Psoas muscle (tissue), 8 donors: Measurements from ENCODE around the gene SORL1. TPM values are rescaled to one million over a fixed set of nuclear protein-coding genes. Genes with fewer than 3 reads are reported as not detected.

ENCODE experiments used
- ATAC-seq, 4 donors: fragments of 200-7000 bp; cut with Tn5 transposase; one replicate each; pipeline ENCODE4 v1.9.1; 2020; ENCODE audit warnings: moderate library complexity in 3 of 4, mild to moderate bottlenecking in 2 of 4
- DNase-seq, 2 donors: peaks; one replicate each; pipeline ENCODE4 v3.0.0-alpha.2; 2020
- H3K27ac ChIP-seq: fragments of 200-600 bp; one replicate; pipeline ENCODE4 v1.8.0; 2022
- H3K27me3 ChIP-seq, 3 donors: fragments of 200-600 bp in 1 of 3; one replicate each; pipeline versions ENCODE4 v1.6.1 to v1.8.0; 2013 to 2022; ENCODE audit warnings: low read length in 2 of 3, mild to moderate bottlenecking in 2 of 3, moderate library complexity in 1 of 3; ENCODE audit not compliant: insufficient read depth in 3 of 3
- H3K36me3 ChIP-seq, 2 donors: fragments of 200-600 bp in 1 of 2; one replicate each; pipeline versions ENCODE4 v1.6.1 to v1.8.0; 2013 to 2022; ENCODE audit warnings: low read depth in 1 of 2, mild to moderate bottlenecking in 1 of 2, moderate library complexity in 1 of 2; ENCODE audit not compliant: insufficient read depth in 1 of 2
- H3K4me1 ChIP-seq: fragments of 200-600 bp; one replicate; pipeline ENCODE4 v1.8.0; 2022
- H3K4me3 ChIP-seq: fragments of 200-600 bp; one replicate; pipeline ENCODE4 v1.8.0; 2022; ENCODE audit warnings: mild to moderate bottlenecking
- H3K9me3 ChIP-seq: fragments of 200-600 bp; one replicate; pipeline ENCODE4 v1.8.0; 2022
- CTCF ChIP-seq: fragments of 200-600 bp; IDR thresholded peaks from one replicate; pipeline ENCODE4 v1.8.0; 2022; ENCODE audit warnings: antibody characterized with exemption
- WGBS, 3 donors: extraction: QIAGEN DNeasy Blood & Tissue Kit; methylation state at CpG; one replicate each; pipeline versions ENCODE4 v1.1.6 to v1.1.7; 2013; 5-methylcytosine and 5-hydroxymethylcytosine counted together
- intact Hi-C, 2 donors: fragments of 100-400 bp; cut with DNase I; formaldehyde crosslinking; loops; one replicate each; pipeline versions ENCODE4 v1.11.0 to v1.14.2; 2022
- polyA plus RNA-seq, 3 donors: library from polyadenylated mRNA; stranded (reverse); fragments of 200-250 nt; gene quantifications; one replicate each; pipeline ENCODE4 v1.2.3, GENCODE V29; 2013
- total RNA-seq, 4 donors: library from RNA; stranded (reverse); fragmentation: NEBNext Ultra II Directional in 2 of 4; extraction: Animal tissue kit (Norgen Biotek cat#: 25700) in 2 of 4; gene quantifications; one replicate each; pipeline versions ENCODE4 v1.2.1 to v1.2.4, GENCODE V29; 2021 to 2023
- donor health status: healthy with polysubstance abuse.
- donor health status: DM: no; HTN: no; CAD: no; lungs with moderate emphysema.
- donor health status: Bipolar disorder and iron deficiency.
- donor health status: healthy.
- donor health status: DM: yes; HTN: yes; CAD: no.
- donor health status: DM: no; HTN: no; CAD: no.
- donor health status: DM: no; HTN: no; CAD: no.
- donor health status: DM: yes; HTN: yes; CAD: no.

Gene SORL1
- total and polyA plus RNA-seq, 7 donors = 0.07 to 3.3 (median 1.5) TPM

GRCh38 chr11:121543836-121544380, 91.8 kb downstream of the SORL1 start:
- no peak overlapping the region for H3K4me3 ChIP-seq
- no peaks in the 10 kb centered on the region for H3K36me3 ChIP-seq
- TF ChIP-seq CTCF = no peak
- no peaks in the 10 kb centered on the region for H3K4me1 ChIP-seq
- H3K27me3 ChIP-seq = no peaks in the 10 kb centered on the region
- intact Hi-C loops = no loop called here
- no peak for ATAC-seq
- H3K9me3 ChIP-seq = no peaks in the 10 kb centered on the region
- no peak overlapping the region for H3K27ac ChIP-seq
- 90 to 92% (median 91%) methylated on average over 6 of the region's 6 CpGs for WGBS, 3 donors
- DNase-seq = no peak

GRCh38 chr11:121544956-121545355, 92.8 kb downstream of the SORL1 start:
- no peak for DNase-seq
- TF ChIP-seq CTCF = no peak
- WGBS, 3 donors = 87 to 90% (median 89%) methylated on average over 7 of the region's 7 CpGs
- intact Hi-C loops = no loop called here
- Histone ChIP-seq H3K36me3 (no peaks in the 10 kb centered on the region), H3K27me3 (no peaks in the 10 kb centered on the region), H3K4me3 (no peak overlapping the region), H3K27ac (no peak overlapping the region), H3K4me1 (no peaks in the 10 kb centered on the region), H3K9me3 (no peaks in the 10 kb centered on the region)
- no peak for ATAC-seq

- Histone ChIP-seq H3K27me3 (no peaks in the 10 kb centered on the region), H3K4me3 (no peak overlapping the region), H3K9me3 (no peaks in the 10 kb centered on the region), H3K36me3 (no peaks in the 10 kb centered on the region), H3K4me1 (no peaks in the 10 kb centered on the region), H3K27ac (no peak overlapping the region)
- ATAC-seq = no peak
- TF ChIP-seq CTCF = no peak
- DNase-seq = no peak
- intact Hi-C loops = no loop called here
- WGBS, 3 donors = 64 to 78% (median 76%) methylated on average over 3 of the region's 3 CpGs
These were observed 95.5 kb downstream of the SORL1 start for GRCh38 chr11:121547574-121547973.

- intact Hi-C loops = no loop called here
- 76 to 83% (median 80%) methylated on average over 10 of the region's 10 CpGs for WGBS, 3 donors
- ATAC-seq = peak in 2 of 4 donors; percentile 30 to 74
- DNase-seq = no peak
- H3K4me1 ChIP-seq = no peaks in the 10 kb centered on the region
- H3K27ac ChIP-seq = no peak overlapping the region
- no peaks in the 10 kb centered on the region for H3K36me3 ChIP-seq
- no peak for TF ChIP-seq CTCF
- H3K9me3 ChIP-seq = no peaks in the 10 kb centered on the region
- H3K4me3 ChIP-seq = no peak overlapping the region
- H3K27me3 ChIP-seq = no peaks in the 10 kb centered on the region
These were observed 98.3 kb downstream of the SORL1 start for GRCh38 chr11:121550247-121551030.
